ENCODE data around the gene TMPRSS9. TPM values are rescaled to one million over a fixed set of nuclear protein-coding genes. Genes with fewer than 3 reads are reported as not detected.
A peak's percentile ranks its signal among the peaks of the same experiment; 100 is the strongest.

TMPRSS9 gene
- total and polyA plus RNA-seq, 8 donors = 0.09 to 0.84 (median 0.58) TPM

DNA sequence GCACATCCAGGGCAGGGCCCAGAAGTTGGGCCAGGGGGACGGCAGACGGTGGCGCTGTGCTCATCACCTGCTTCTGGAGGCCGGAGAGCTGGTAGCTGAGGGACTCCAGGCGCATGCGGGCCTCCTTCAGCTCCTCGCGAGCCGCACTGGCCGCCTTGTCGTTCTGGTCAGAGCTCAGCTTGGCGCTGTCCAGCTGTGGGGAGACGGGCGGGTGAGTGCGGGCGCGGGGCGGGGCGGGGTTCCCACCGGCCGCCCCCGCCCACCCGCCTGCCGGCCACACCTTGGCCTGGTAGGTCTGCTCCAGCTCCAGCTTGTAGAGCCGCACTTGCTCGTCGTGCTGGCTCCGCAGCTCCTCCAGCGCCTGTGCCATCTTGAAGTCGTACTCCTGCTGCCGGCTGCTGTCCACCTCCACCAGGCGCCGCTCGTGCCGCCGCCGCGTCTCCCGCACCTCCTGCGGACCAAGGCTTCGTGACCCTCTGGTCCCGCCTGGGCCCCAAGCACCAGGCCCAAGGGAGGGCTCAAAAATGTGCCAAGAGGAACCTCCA lies 74.7 kb downstream of the TMPRSS9 start:
- no peaks in the 10 kb centered on the region for H3K9me3 ChIP-seq
- no peak for FAIRE-seq
- no peak for ATAC-seq
- peak in 2 of 6 donors; percentile 22 to 44 for DNase-seq
- no peaks in the 10 kb centered on the region for H3K27me3 ChIP-seq
- intact Hi-C loops (cut with DNase I) = no loop called here
- 97% methylated on average over 38 to 42 of the region's 42 CpGs for WGBS, 2 donors
- H3K36me3 ChIP-seq = peaks cover 0 to 7% (median 0%) of the 10 kb centered on the region in 3 donors
- H3K4me3 ChIP-seq = no peak overlapping the region
- no peak overlapping the region for H3K27ac ChIP-seq
- TF ChIP-seq, protein P1, sequence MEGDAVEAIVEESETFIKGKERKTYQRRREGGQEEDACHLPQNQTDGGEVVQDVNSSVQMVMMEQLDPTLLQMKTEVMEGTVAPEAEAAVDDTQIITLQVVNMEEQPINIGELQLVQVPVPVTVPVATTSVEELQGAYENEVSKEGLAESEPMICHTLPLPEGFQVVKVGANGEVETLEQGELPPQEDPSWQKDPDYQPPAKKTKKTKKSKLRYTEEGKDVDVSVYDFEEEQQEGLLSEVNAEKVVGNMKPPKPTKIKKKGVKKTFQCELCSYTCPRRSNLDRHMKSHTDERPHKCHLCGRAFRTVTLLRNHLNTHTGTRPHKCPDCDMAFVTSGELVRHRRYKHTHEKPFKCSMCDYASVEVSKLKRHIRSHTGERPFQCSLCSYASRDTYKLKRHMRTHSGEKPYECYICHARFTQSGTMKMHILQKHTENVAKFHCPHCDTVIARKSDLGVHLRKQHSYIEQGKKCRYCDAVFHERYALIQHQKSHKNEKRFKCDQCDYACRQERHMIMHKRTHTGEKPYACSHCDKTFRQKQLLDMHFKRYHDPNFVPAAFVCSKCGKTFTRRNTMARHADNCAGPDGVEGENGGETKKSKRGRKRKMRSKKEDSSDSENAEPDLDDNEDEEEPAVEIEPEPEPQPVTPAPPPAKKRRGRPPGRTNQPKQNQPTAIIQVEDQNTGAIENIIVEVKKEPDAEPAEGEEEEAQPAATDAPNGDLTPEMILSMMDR (IDR thresholded peaks at IDR 0.05) = no peak
- no peaks in the 10 kb centered on the region for H3K4me1 ChIP-seq

DNA sequence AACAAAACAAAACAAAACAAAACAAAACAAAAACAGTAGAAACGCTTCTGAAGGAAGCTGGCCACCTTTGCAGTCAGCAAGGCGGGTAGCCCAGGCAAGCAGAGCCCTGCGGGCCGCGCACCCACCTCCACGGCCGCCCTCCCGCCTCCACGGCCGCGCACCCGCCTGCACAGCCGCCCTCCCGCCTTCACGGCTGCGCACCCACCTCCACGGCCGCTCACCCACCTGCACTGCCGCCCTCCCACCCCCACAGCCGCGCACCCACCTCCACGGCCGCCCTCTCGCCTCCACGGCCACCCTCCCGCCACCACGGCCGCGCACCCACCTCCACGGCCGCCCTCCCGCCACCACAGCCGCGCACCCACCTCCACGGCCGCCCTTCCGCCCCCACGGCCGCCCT lies 76.3 kb downstream of the TMPRSS9 start:
- DNase-seq = peak in 1 of 6 donors; percentile 14
- Histone ChIP-seq H3K27me3 (no peaks in the 10 kb centered on the region), H3K9me3 (no peaks in the 10 kb centered on the region), H3K4me3 (no peak overlapping the region), H3K27ac (no peak overlapping the region), H3K36me3 (peaks cover 0 to 7% (median 0%) of the 10 kb centered on the region in 3 donors), H3K4me1 (no peaks in the 10 kb centered on the region)
- WGBS, 2 donors = 96% methylated on average over 25 to 39 of the region's 39 CpGs
- TF ChIP-seq, protein P1 (IDR thresholded peaks at IDR 0.05) = no peak
- no peak for FAIRE-seq
- no peak for ATAC-seq
- intact Hi-C loops (cut with DNase I) = no loop called here

DNA sequence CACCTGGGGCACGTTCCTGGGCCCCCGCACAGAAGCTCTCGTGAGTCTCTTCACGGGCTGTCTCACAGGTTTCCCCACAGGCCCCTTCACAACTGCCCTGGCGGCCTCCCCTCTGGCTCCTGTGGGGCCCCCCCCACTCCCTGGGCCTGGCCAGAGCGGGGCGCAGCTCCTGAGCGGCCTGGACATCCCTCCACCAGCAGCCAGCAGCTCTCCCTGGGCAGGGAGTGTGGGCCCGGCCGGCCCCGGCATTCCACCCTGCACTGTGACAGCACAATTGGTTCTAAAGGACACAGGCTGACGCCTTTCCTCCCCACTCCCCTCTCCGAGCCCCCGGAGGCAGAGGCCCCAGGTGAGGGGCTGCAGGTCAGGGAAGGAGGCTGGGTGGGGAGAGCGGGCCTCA lies 76.9 kb downstream of the TMPRSS9 start:
- FAIRE-seq (no peak), DNase-seq (peak in 1 of 6 donors; percentile 18), ATAC-seq (no peak)
- Histone ChIP-seq H3K4me3 (no peak overlapping the region), H3K27me3 (no peaks in the 10 kb centered on the region), H3K27ac (no peak overlapping the region), H3K4me1 (no peaks in the 10 kb centered on the region), H3K36me3 (peaks cover 0 to 7% (median 0%) of the 10 kb centered on the region in 3 donors), H3K9me3 (no peaks in the 10 kb centered on the region)
- 97 to 98% methylated on average over 15 of the region's 15 CpGs for WGBS, 2 donors
- intact Hi-C loops (cut with DNase I) = no loop called here
- TF ChIP-seq, protein P1 (IDR thresholded peaks at IDR 0.05) = no peak

DNA sequence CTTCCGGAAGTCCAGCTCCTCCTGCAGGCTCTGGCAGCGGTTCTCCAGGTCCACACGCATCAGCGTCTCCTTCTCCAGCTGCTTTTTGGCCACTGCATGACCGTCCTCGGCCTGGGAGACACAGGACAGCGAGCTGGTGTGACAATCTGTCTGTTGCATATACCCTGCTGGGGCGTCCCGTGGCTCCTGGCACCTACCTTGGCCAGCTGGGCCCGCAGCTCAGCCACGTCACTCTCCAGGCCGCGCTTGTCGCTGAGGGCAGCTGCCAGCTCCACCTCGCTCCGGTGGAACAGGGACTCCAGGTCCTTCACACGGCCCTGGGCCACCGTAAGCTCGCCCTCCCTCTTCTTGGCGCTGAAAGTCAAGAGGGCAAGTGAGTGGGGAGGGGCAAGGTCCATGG lies 78.1 kb downstream of the TMPRSS9 start:
- Histone ChIP-seq H3K27me3 (no peaks in the 10 kb centered on the region), H3K9me3 (no peaks in the 10 kb centered on the region), H3K36me3 (peaks cover 0 to 7% (median 0%) of the 10 kb centered on the region in 3 donors), H3K27ac (no peak overlapping the region), H3K4me1 (no peaks in the 10 kb centered on the region), H3K4me3 (no peak overlapping the region)
- intact Hi-C loops (cut with DNase I) = no loop called here
- DNase-seq = peak in 1 of 6 donors; percentile 15
- no peak for FAIRE-seq
- ATAC-seq = no peak
- TF ChIP-seq, protein P1 (IDR thresholded peaks at IDR 0.05) = no peak
- WGBS, 2 donors = 93 to 95% methylated on average over 19 to 20 of the region's 20 CpGs

DNA sequence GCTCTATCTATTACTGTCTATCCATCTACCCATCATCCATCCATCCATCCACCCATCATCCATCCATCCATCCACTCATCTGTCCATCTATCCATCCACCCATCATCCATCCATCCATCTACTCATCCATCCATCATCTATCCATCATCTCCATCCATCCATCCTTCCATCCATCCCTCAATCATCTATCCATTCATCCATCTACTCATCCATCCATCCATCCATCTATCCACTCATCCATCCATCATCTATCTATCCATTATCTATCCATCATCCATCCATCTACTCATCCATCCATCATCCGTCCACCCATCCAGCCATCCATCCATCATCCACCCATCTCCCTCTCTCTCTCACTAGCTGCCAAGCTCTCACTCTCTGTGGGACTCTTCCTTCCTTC lies 80.5 kb downstream of the TMPRSS9 start:
- Histone ChIP-seq H3K27ac (no peak overlapping the region), H3K4me1 (no peaks in the 10 kb centered on the region), H3K4me3 (no peak overlapping the region), H3K36me3 (no peaks in the 10 kb centered on the region), H3K27me3 (no peaks in the 10 kb centered on the region), H3K9me3 (no peaks in the 10 kb centered on the region)
- 95 to 97% methylated on average over 1 of the region's 1 CpG for WGBS, 2 donors
- ATAC-seq = no peak
- DNase-seq = no peak
- TF ChIP-seq, protein P1 (IDR thresholded peaks at IDR 0.05) = no peak
- intact Hi-C loops (cut with DNase I) = no loop called here
- no peak for FAIRE-seq

Measured in pancreas (tissue), 10 donors.